K562 (cell line): Measurements from ENCODE around the gene NMNAT3. TPM values are rescaled to one million over a fixed set of nuclear protein-coding genes. Genes with fewer than 3 reads are reported as not detected.

Experiments
- PRPF4 ChIP-seq: fragments of 200-400 bp; formaldehyde crosslinking; IDR thresholded peaks from one replicate; pipeline ENCODE4 v1.6.1; 2017; ENCODE audit warnings: low read length, low read depth, mild to moderate bottlenecking; ENCODE audit not compliant: insufficient read depth, poor library complexity, severe bottlenecking
- polyA plus RNA-seq, 8 experiments: library from polyadenylated mRNA; depleted of rRNA in 4 of 8; stranded (reverse) in 5 of 8; unstranded in 3 of 8; fragments of >200 nt; fragmentation: Nextera tagmentation in 2 of 8; fragmentation: Illumina TruSeq in 1 of 8; extraction: Ambion mirVana in 2 of 8; extraction: Trizol in 1 of 8; gene quantifications; 2 replicates each; pipeline versions ENCODE4 v1.2.1 to v1.2.3, GENCODE V29; 2011 to 2014; ENCODE audit warnings: inconsistent platforms in 1 of 8, missing spikeins in 1 of 8
- total RNA-seq, 7 experiments: library from RNA; depleted of rRNA in 6 of 7; stranded (reverse); fragments of >200 nt in 6 of 7; fragmentation: Illumina TruSeq in 2 of 7; extraction: Trizol in 2 of 7; gene quantifications; 2 replicates each; pipeline versions ENCODE4 v1.2.1 to v1.2.3, GENCODE V29; 2011 to 2021; ENCODE audit warnings: low replicate concordance in 1 of 7
- TF ChIP-seq, protein P1 (sequence below): fragments of 450-650 bp; IDR thresholded peaks from 2 replicates; pipeline ENCODE4 v1.6.1; 2016; ENCODE audit warnings: low read depth

Gene NMNAT3
- total and polyA plus RNA-seq, 9 of the 15 experiments (the other 6 are each of a cell fraction or from before 2014, with no cell fraction given) = 2.3 to 12.5 (median 6.6) TPM

GRCh38 chr3:139577346-139577745, 100.4 kb downstream of the NMNAT3 start (continued):
- TF ChIP-seq, protein P1, sequence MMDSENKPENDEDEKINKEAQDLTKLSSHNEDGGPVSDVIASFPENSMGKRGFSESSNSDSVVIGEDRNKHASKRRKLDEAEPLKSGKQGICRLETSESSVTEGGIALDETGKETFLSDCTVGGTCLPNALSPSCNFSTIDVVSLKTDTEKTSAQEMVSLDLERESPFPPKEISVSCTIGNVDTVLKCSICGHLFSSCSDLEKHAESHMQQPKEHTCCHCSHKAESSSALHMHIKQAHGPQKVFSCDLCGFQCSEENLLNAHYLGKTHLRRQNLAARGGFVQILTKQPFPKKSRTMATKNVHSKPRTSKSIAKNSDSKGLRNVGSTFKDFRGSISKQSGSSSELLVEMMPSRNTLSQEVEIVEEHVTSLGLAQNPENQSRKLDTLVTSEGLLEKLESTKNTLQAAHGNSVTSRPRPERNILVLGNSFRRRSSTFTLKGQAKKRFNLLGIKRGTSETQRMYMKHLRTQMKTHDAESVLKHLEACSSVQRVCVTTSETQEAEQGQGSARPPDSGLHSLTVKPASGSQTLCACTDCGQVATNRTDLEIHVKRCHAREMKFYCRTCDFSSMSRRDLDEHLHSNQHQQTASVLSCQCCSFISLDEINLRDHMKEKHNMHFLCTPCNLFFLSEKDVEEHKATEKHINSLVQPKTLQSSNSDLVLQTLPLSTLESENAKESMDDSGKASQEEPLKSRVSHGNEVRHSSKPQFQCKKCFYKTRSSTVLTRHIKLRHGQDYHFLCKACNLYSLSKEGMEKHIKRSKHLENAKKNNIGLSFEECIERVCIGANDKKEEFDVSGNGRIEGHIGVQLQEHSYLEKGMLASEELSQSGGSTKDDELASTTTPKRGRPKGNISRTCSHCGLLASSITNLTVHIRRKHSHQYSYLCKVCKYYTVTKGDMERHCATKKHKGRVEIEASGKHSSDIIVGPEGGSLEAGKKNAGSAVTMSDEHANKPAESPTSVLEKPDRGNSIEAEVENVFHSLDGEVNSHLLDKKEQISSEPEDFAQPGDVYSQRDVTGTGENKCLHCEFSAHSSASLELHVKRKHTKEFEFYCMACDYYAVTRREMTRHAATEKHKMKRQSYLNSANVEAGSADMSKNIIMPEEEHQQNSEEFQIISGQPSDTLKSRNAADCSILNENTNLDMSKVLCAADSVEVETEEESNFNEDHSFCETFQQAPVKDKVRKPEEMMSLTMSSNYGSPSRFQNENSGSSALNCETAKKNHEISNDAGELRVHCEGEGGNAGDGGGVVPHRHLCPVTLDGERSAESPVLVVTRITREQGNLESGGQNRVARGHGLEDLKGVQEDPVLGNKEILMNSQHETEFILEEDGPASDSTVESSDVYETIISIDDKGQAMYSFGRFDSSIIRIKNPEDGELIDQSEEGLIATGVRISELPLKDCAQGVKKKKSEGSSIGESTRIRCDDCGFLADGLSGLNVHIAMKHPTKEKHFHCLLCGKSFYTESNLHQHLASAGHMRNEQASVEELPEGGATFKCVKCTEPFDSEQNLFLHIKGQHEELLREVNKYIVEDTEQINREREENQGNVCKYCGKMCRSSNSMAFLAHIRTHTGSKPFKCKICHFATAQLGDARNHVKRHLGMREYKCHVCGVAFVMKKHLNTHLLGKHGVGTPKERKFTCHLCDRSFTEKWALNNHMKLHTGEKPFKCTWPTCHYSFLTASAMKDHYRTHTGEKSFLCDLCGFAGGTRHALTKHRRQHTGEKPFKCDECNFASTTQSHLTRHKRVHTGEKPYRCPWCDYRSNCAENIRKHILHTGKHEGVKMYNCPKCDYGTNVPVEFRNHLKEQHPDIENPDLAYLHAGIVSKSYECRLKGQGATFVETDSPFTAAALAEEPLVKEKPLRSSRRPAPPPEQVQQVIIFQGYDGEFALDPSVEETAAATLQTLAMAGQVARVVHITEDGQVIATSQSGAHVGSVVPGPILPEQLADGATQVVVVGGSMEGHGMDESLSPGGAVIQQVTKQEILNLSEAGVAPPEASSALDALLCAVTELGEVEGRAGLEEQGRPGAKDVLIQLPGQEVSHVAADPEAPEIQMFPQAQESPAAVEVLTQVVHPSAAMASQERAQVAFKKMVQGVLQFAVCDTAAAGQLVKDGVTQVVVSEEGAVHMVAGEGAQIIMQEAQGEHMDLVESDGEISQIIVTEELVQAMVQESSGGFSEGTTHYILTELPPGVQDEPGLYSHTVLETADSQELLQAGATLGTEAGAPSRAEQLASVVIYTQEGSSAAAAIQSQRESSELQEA = no peak
- TF ChIP-seq PRPF4 = no peak
